GM19193 (cell line): ENCODE results near the gene OR52D1.

Source experiments
- POLR2A ChIP-seq: IDR thresholded peaks from 4 replicates; pipeline ENCODE4 v1.6.1; 2011; ENCODE audit not compliant: insufficient read depth, insufficient read length; ENCODE audit errors: extremely low read depth

OR52D1 gene

DNA sequence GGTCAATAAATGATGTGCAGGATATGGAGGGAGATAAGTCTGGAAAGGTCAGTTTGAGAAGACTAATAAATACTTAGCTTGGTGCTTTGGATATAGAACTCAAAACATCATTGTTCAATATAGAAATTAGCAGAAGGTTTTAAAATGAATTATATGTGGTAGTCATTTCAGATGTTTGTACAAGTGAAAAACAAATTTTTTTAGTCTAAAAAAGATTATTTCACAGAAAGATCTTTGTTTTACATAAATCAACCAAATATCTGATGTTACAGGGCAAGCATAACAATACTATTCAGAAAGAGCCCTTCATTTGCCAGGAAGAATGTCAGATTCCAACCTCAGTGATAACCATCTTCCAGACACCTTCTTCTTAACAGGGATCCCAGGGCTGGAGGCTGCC is at the start of gene OR52D1:
OR52D1 (plus strand) TSS at position 301 of the 400 bp plus-strand sequence; CDS start at position 323, 22 bp downstream.
- TF ChIP-seq POLR2A: no peak

DNA sequence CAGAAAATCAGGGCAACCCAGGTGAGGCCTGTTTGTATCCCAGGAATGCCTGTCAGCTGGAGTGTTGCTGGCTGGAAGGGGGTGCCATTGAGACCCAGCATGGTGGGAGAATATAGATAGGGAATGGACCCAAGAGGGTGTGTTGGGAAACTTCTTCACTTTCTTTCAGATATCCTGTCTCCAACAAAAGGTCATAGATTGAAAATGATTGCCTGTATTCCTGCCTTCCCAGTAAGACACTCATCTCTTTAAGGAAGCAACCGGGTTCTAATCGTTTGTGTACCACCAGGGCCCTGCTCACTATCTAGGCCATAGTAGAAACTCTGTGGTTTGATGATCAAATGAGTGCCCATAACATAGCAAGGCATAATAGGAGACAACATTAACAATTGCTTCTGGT is 47.1 kb upstream of the OR52D1 start, which contains the start of gene OR51I1:
OR51I1 (minus strand) TSS at position 101 of the 400 bp plus-strand sequence; CDS start at position 101, 0 bp downstream.
- TF ChIP-seq POLR2A: no peak

DNA sequence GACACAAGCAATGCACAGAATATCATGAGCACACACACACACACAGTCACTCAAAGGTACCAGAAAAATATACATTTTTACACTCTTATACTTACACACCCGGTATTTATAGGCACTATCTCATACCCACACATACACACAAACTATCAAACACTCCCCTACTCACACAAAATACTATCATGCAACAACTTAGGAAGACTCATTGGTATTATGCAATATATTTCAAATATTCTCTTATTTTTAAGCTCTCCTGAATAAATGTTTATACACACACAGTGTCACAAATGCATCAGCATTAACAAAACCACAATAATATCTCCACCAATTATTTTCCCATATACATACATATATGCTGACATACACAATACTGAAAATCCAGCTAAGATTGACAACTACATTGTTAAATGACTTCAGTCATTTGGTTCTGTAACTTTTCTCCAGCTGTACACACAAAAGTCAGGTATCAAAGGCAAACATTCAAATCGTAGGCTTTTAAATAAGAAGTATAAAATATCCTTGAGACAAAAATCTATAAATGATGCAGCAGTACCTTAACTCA is 44.6 kb upstream of the OR52D1 start:
- TF ChIP-seq POLR2A: no peak

- TF ChIP-seq POLR2A: no peak
Observed at GRCh38 chr11:5449023-5449422, 39.5 kb upstream of the OR52D1 start, which contains the start of gene OR51I2. Gene OR51I2, plus strand, starts transcription at chr11:5449323. Its CDS starts 4,166 bp downstream, at chr11:5453489.

- no peak for TF ChIP-seq POLR2A
Observed at GRCh38 chr11:5449432-5449831, 39.1 kb upstream of the OR52D1 start.

DNA sequence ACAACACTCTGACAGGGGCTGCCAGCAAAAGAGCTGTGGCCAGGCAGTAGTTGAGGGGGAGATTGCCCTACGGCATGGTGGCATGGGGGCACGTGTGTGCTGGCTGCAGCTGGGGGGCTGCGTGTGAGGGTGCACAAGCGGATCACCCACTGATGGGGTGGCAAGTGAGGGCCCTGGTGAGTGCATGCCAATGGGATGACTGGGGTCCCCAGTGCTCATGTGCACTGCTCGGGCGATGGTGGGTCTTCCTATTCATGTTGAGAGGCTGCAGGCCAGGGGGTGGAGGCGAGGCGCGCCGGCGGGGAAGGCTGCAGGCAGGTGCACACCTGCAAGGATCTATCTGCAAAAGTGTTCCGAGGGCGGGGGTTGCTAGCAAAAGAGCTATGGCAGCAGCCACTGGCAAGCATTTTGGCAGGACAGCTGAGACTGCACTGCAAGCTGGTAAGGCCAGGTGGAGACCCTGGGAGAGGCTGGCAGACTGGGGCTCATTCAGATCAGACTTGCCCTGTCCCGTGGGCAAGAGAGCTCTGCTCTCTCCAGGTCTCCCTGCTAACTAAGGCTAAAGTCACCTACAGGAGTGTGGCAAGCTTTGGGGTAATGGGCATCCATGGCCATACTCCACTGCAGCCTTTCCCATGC is 27.4 kb upstream of the OR52D1 start:
- TF ChIP-seq POLR2A: no peak

GRCh38 chr11:5467527-5467926 is 21.0 kb upstream of the OR52D1 start:
- TF ChIP-seq POLR2A: no peak

- TF ChIP-seq POLR2A: no peak
Observed at GRCh38 chr11:5473921-5474320, 14.6 kb upstream of the OR52D1 start.

DNA sequence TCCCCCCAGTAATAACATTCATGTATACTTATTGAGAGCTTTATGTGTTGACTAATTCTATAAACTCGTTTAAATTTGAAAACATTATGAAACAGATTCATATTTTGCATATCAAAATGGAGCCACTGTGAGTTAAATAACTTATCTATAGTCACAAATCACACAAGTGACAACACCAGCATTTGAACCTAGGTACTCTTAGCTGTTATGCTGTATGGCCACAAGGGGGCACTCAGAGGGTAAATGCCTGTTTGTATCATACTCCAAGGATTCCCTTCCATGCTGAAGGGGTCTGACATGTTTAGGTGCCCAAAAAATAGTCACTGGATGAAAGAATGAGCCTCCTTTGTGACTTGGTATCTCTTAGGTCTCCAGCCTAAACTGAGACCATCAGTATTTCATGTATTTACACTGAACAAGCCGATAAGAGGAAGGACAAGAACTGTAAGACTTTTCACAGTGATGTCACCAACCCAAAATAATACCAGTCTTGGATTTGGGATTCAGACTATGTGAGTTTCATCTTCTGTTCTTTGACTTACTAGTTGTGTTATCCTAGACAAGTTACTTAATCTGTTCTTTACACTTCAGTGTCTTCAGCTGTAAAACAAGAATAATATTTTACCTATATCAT is 12.2 kb upstream of the OR52D1 start:
- TF ChIP-seq POLR2A: no peak

GRCh38 chr11:5486003-5486402 is 2.5 kb upstream of the OR52D1 start:
- TF ChIP-seq POLR2A: no peak

DNA sequence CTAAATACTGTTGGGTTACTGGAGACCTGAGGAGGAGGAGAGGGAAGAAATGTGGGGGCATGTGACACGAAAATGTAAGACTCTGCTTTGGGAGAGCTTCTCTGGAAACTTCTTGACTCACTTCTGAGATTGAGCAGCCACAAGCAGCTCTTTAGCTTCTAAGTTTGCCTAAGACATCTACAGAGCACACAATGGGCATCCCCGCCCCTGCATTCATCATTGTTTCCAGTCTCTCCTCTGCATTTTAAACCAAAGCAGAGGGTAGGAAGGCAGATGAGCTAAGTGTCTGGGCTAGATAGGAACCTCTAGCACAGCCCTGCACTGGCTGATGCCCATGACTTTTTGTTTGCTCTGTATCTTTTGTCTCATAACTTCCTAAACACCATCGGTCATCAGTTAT is 2.1 kb upstream of the OR52D1 start:
- no peak for TF ChIP-seq POLR2A

GRCh38 chr11:5488798-5489399 is 414 bp downstream of the OR52D1 start:
- no peak for TF ChIP-seq POLR2A

DNA sequence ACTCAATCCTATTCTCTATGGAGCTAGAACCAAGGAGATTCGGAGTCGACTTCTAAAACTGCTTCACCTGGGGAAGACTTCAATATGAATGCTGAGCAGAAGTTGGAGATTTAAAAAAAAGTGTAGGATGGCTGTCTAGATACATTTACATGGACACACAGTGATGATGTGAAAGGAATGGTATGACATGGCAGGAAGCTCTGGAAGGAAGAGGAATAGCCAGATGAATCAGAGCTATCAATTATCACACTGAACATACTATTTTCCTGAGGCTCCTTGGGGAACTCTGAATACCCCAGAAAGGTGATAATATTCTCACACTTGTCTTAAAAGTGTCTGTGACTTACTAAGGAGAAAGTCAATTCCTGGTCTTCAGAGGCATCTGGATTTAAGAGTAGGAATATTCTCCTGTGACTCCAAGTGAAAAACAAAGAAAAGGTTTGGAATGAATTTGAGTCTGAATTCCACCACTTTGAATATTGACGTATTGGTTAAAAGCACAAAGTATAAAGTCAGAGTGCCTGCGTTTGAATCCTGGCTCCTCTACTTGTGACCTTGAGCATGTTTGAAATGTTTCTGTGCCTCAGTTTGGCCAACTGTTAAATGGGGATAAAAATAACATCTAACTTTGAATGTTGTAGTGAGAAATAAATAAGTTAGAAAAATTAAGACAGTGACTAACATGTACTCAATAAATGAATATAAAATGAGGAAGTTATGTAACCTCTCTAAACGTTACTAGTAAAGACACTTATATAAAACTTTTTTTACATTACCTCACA is 1.3 kb downstream of the OR52D1 start:
- no peak for TF ChIP-seq POLR2A

- no peak for TF ChIP-seq POLR2A
Observed at GRCh38 chr11:5499671-5500070, 11.2 kb downstream of the OR52D1 start.

- no peak for TF ChIP-seq POLR2A
Observed at GRCh38 chr11:5500393-5500801, 11.9 kb downstream of the OR52D1 start.
